Erythroblast (primary cell): Measurements from ENCODE around the gene CNTNAP5.

Source experiments
- GATA1 ChIP-seq: IDR thresholded peaks from 2 replicates; pipeline ENCODE4 v1.6.1; 2011; ENCODE audit warnings: low read depth, mild to moderate bottlenecking, control low read depth, low read length, moderate library complexity
- POLR2A ChIP-seq: IDR thresholded peaks from 2 replicates; pipeline ENCODE4 v1.6.1; 2011; ENCODE audit warnings: mild to moderate bottlenecking, low read length

- TF ChIP-seq POLR2A (no peak), GATA1 (no peak)
Measured at GRCh38 chr2:124877141-124877577, 852.1 kb downstream of the CNTNAP5 start.
